K562 (cell line): ENCODE results near the gene EAF2. TPM values are rescaled to one million over a fixed set of nuclear protein-coding genes. Genes with fewer than 3 reads are reported as not detected.

Experiments used
- ATAC-seq: fragments of 200-7000 bp; cut with Tn5 transposase; 3 replicates; pipeline ENCODE4 v1.9.1; 2020; ENCODE audit warnings: moderate library complexity
- BruUV-seq: library from RNA; stranded (reverse); fragments of 400-500 nt; replicated peaks from 2 replicates; lab custom pipeline; 2021; lab: Mats Ljungman, UMichigan
- CTCF ChIA-PET: fragments of 300-600 bp; formaldehyde crosslinking; extraction: SDS; loops from one replicate; lab custom pipeline; 2021; ENCODE audit warnings: low intra/inter-chr PET ratio; lab: Yijun Ruan, JAX
- POLR2A ChIA-PET: fragments of 300-600, 350-650 bp; sonication (Branson Sonifier 250); formaldehyde crosslinking; extraction: SDS; loops from one replicate; lab custom pipeline; 2021; ENCODE audit warnings: antibody characterized with exemption, inconsistent platforms; lab: Yijun Ruan, JAX
- DNase-seq, 4 experiments: peaks; one replicate each; pipeline versions ENCODE4 v3.0.0 to v3.0.0-alpha.2; 2011 to 2018; ENCODE audit warnings: low spot score in 3 of 4, mixed read lengths in 3 of 4; ENCODE audit errors: extremely low read depth in 1 of 4
- FAIRE-seq: peaks from 2 replicates; lab custom pipeline; 2011; peaks lifted over from hg19 to GRCh38; lab: Jason Lieb, UNC
- H2AFZ ChIP-seq: 2 replicates; pipeline ENCODE4 v1.6.0; 2011; ENCODE audit warnings: low read depth, low read length, control low read depth, inconsistent platforms
- H3K27ac ChIP-seq: fragments of 200-600 bp; 3 replicates; pipeline ENCODE4 v1.8.0; 2011; ENCODE audit warnings: low read depth, mild to moderate bottlenecking, control low read depth, inconsistent platforms, low read length, moderate library complexity, mixed read lengths; ENCODE audit errors: extremely low read depth
- H3K27me3 ChIP-seq, 2 experiments: fragments of 300-600 bp in 1 of 2; 2 replicates in 1 of 2; 3 replicates in 1 of 2; pipeline versions ENCODE4 v1.6.0 to v1.8.0; 2011; ENCODE audit warnings: inconsistent platforms in 2 of 2, low read length in 2 of 2, mild to moderate bottlenecking in 1 of 2, mixed read lengths in 1 of 2, moderate library complexity in 1 of 2; ENCODE audit not compliant: control insufficient read depth in 2 of 2, insufficient read depth in 2 of 2
- H3K36me3 ChIP-seq: fragments of 300-600 bp; 3 replicates; pipeline ENCODE4 v1.8.0; 2011; ENCODE audit warnings: mild to moderate bottlenecking, low read length, inconsistent platforms; ENCODE audit not compliant: control insufficient read depth, insufficient read depth
- H3K4me1 ChIP-seq, 2 experiments: fragments of 200-600 bp in 1 of 2; replicated peaks in 1 of 2; 2 replicates in 1 of 2; 3 replicates in 1 of 2; pipeline versions ENCODE4 v1.5.1 to v1.8.0; 2011; ENCODE audit warnings: inconsistent platforms in 2 of 2, low read length in 2 of 2, mild to moderate bottlenecking in 1 of 2, mixed read lengths in 1 of 2, moderate library complexity in 1 of 2; ENCODE audit not compliant: control insufficient read depth in 2 of 2, insufficient read depth in 2 of 2
- H3K4me2 ChIP-seq: 2 replicates; pipeline ENCODE4 v1.6.1; 2011; ENCODE audit warnings: low read length, control low read depth, inconsistent platforms, mixed read lengths; ENCODE audit not compliant: insufficient read depth
- H3K4me3 ChIP-seq: fragments of 200-600 bp; sonication (generic), shearing (Covaris generic); 2 replicates; pipeline ENCODE4 v1.5.1; 2016; ENCODE audit warnings: control low read depth, inconsistent platforms
- H3K79me2 ChIP-seq: fragments of 200-600 bp; 3 replicates; pipeline ENCODE4 v1.8.0; 2011; ENCODE audit warnings: low read length, inconsistent platforms; ENCODE audit not compliant: control insufficient read depth, insufficient read depth
- H3K9ac ChIP-seq, 2 experiments: 2 replicates each; pipeline versions ENCODE4 v1.6.0 to v1.6.1; 2011; ENCODE audit warnings: low read depth in 2 of 2, low read length in 2 of 2, control low read depth in 1 of 2, inconsistent platforms in 1 of 2, mild to moderate bottlenecking in 1 of 2, mixed read lengths in 1 of 2; ENCODE audit not compliant: insufficient read depth in 1 of 2
- H3K9me1 ChIP-seq: one replicate; pipeline ENCODE4 v1.6.0; 2011; ENCODE audit warnings: inconsistent platforms, mild to moderate bottlenecking, low read length, moderate library complexity; ENCODE audit not compliant: control insufficient read depth, insufficient read depth
- H3K9me3 ChIP-seq: replicated peaks from 2 replicates; pipeline ENCODE4 v1.5.1; 2011; ENCODE audit warnings: low read depth, low read length, inconsistent platforms; ENCODE audit not compliant: control insufficient read depth, insufficient read depth
- H4K20me1 ChIP-seq: replicated peaks from 2 replicates; pipeline ENCODE4 v1.6.1; 2011; ENCODE audit warnings: low read length, inconsistent platforms, mixed read lengths; ENCODE audit not compliant: control insufficient read depth, insufficient read depth
- ARID3B ChIP-seq: fragments of 250-450 bp; sonication (Bioruptor Pico); IDR thresholded peaks from 2 replicates; pipeline ENCODE4 v1.4.0; 2020; ENCODE audit warnings: borderline replicate concordance
- CBX8 ChIP-seq: fragments of 200-600 bp; sonication (generic); IDR thresholded peaks from 2 replicates; pipeline ENCODE4 v1.6.1; 2012; ENCODE audit warnings: borderline replicate concordance, mixed run types, low read depth, mild to moderate bottlenecking, moderate library complexity, mixed read lengths, low read length, control low read depth, inconsistent platforms; ENCODE audit not compliant: poor library complexity, severe bottlenecking; ENCODE audit errors: extremely low read depth
- CC2D1A ChIP-seq: fragments of 450-650 bp; IDR thresholded peaks from 2 replicates; pipeline ENCODE4 v1.6.1; 2017; ENCODE audit warnings: mild to moderate bottlenecking
- GTF3C2 ChIP-seq: IDR thresholded peaks from 3 replicates; pipeline ENCODE4 v1.6.1; 2011; ENCODE audit warnings: borderline replicate concordance, mild to moderate bottlenecking, moderate library complexity; ENCODE audit not compliant: insufficient read length; ENCODE audit errors: extremely low read depth
- HCFC1 ChIP-seq: IDR thresholded peaks from 2 replicates; pipeline ENCODE4 v1.6.1; 2012; ENCODE audit warnings: low read depth, low read length, improper control_type of control experiment
- KAT7 ChIP-seq: sonication (generic); formaldehyde crosslinking; IDR thresholded peaks from 2 replicates; pipeline ENCODE4 v1.8.0; 2022; ENCODE audit warnings: missing genetic modification reagents, mild to moderate bottlenecking, borderline replicate concordance
- MYNN ChIP-seq, 2 experiments: sonication (generic); formaldehyde crosslinking in 1 of 2; IDR thresholded peaks; 2 replicates each; pipeline versions ENCODE4 v1.5.0 to v1.6.1; 2016 to 2020; ENCODE audit warnings: antibody characterized with exemption in 1 of 2, missing genetic modification reagents in 1 of 2
- NFYB ChIP-seq: IDR thresholded peaks from 2 replicates; pipeline ENCODE4 v1.6.1; 2011; ENCODE audit warnings: mild to moderate bottlenecking, moderate library complexity; ENCODE audit not compliant: insufficient read length; ENCODE audit errors: extremely low read depth
- NONO ChIP-seq, 2 experiments: fragments of 200-400 bp in 1 of 2; fragments of 450-650 bp in 1 of 2; formaldehyde crosslinking in 1 of 2; IDR thresholded peaks; 2 replicates each; pipeline ENCODE4 v1.6.1; 2017; ENCODE audit warnings: low read depth in 2 of 2, mild to moderate bottlenecking in 2 of 2, moderate library complexity in 2 of 2, low read length in 1 of 2
- NR4A1 ChIP-seq, 2 experiments: fragments of 250-450 bp in 1 of 2; fragments of 450-650 bp in 1 of 2; sonication (Bioruptor Pico) in 1 of 2; IDR thresholded peaks; 2 replicates each; pipeline versions ENCODE4 v1.4.0 to v1.6.1; 2016 to 2020; ENCODE audit warnings: mild to moderate bottlenecking in 2 of 2, missing compliant biosample characterization in 1 of 2, missing genetic modification characterization in 1 of 2, moderate library complexity in 1 of 2
- SRSF3 ChIP-seq: fragments of 200-400 bp; formaldehyde crosslinking; IDR thresholded peaks from 2 replicates; pipeline ENCODE4 v1.6.1; 2016; ENCODE audit warnings: mild to moderate bottlenecking, low read length, moderate library complexity; ENCODE audit not compliant: insufficient read depth
- XRCC5 ChIP-seq: fragments of 200-400 bp; formaldehyde crosslinking; IDR thresholded peaks from 2 replicates; pipeline ENCODE4 v1.6.1; 2017; ENCODE audit warnings: low read depth, mild to moderate bottlenecking, low read length
- ZC3H4 ChIP-seq: sonication (generic); formaldehyde crosslinking; IDR thresholded peaks from 2 replicates; pipeline ENCODE4 v1.9.0; 2021; ENCODE audit warnings: missing genetic modification reagents, borderline replicate concordance
- ZNF165 ChIP-seq: fragments of 250-450 bp; sonication (Bioruptor Pico); IDR thresholded peaks from 2 replicates; pipeline ENCODE4 v1.4.0; 2020; ENCODE audit warnings: borderline replicate concordance
- ZNF277 ChIP-seq: fragments of 250-450 bp; sonication (Bioruptor Pico); IDR thresholded peaks from 2 replicates; pipeline ENCODE4 v1.8.0; 2022; ENCODE audit warnings: inconsistent platforms, mild to moderate bottlenecking, moderate library complexity, borderline replicate concordance
- ZNF282 ChIP-seq: sonication (generic); formaldehyde crosslinking; IDR thresholded peaks from 2 replicates; pipeline ENCODE4 v1.8.1; 2023; ENCODE audit warnings: missing genetic modification reagents
- WGBS: fragments of 100-300 bp; shearing (Covaris generic); methylation state at CpG from one replicate; pipeline ENCODE4 v1.1.6; 2016; ENCODE audit warnings: low coverage, mixed read lengths; ENCODE audit not compliant: insufficient coverage; ENCODE audit errors: missing lambda C conversion rate; 5-methylcytosine and 5-hydroxymethylcytosine counted together
- in situ Hi-C: fragments of 300-500 bp; cut with MboI; formaldehyde crosslinking; loops from 4 replicates; pipeline ENCODE4 v1.15.0; 2018; ENCODE audit warnings: inconsistent platforms, mixed read lengths
- intact Hi-C: fragments of 100-400 bp; cut with micrococcal nuclease; formaldehyde crosslinking; loops from 2 replicates; pipeline ENCODE4 v1.14.2; 2022
- polyA plus RNA-seq, 8 experiments: library from polyadenylated mRNA; depleted of rRNA in 4 of 8; stranded (reverse) in 5 of 8; unstranded in 3 of 8; fragments of >200 nt; fragmentation: Nextera tagmentation in 2 of 8; fragmentation: Illumina TruSeq in 1 of 8; extraction: Ambion mirVana in 2 of 8; extraction: Trizol in 1 of 8; gene quantifications; 2 replicates each; pipeline versions ENCODE4 v1.2.1 to v1.2.3, GENCODE V29; 2011 to 2014; ENCODE audit warnings: inconsistent platforms in 1 of 8, missing spikeins in 1 of 8
- total RNA-seq, 7 experiments: library from RNA; depleted of rRNA in 6 of 7; stranded (reverse); fragments of >200 nt in 6 of 7; fragmentation: Illumina TruSeq in 2 of 7; extraction: Trizol in 2 of 7; gene quantifications; 2 replicates each; pipeline versions ENCODE4 v1.2.1 to v1.2.3, GENCODE V29; 2011 to 2021; ENCODE audit warnings: low replicate concordance in 1 of 7

Gene EAF2
- total and polyA plus RNA-seq, 9 of the 15 experiments (the other 6 are each of a cell fraction or from before 2014, with no cell fraction given) = 3.8 to 17.3 (median 6.9) TPM

- Histone ChIP-seq H3K4me3 (no peak overlapping the region), H3K27ac (no peak overlapping the region), H3K4me2 (no peak overlapping the region), H3K9me3 (no peaks in the 10 kb centered on the region), H3K9ac (no peak overlapping the region), H3K9me1 (no peaks in the 10 kb centered on the region), H3K4me1 (no peaks in the 10 kb centered on the region), H2AFZ (no peak overlapping the region), H3K79me2 (no peaks in the 10 kb centered on the region), H3K36me3 (no peaks in the 10 kb centered on the region), H3K27me3 (no peaks in the 10 kb centered on the region), H4K20me1 (no peaks in the 10 kb centered on the region)
- FAIRE-seq (no peak), DNase-seq (no peak), ATAC-seq (no peak)
- in situ Hi-C loops (no loop called here), intact Hi-C loops (no loop called here)
- no TSS peak for BruUV-seq
- ChIA-PET POLR2A (no interaction called here), CTCF (no interaction called here)
- 4% methylated on average over 2 of the region's 3 CpGs for WGBS
- TF ChIP-seq ARID3B = no peak
- TF ChIP-seq XRCC5 = no peak
- no peak for TF ChIP-seq CBX8
- no peak for TF ChIP-seq NONO (IDR thresholded peaks at IDR 0.05; ENCODE audit: low read depth in 2 of 2, low read length in 1 of 2)
- no peak for TF ChIP-seq NR4A1 (CRISPR knock-in tag; IDR thresholded peaks at IDR 0.05)
- TF ChIP-seq NR4A1 (tag; IDR thresholded peaks at IDR 0.05) = no peak
- no peak for TF ChIP-seq ZC3H4 (CRISPR knock-in tag)
- no peak for TF ChIP-seq KAT7 (CRISPR knock-in tag)
- TF ChIP-seq CC2D1A = no peak
- no peak for TF ChIP-seq NFYB
- no peak for TF ChIP-seq SRSF3
- TF ChIP-seq ZNF282 (CRISPR knock-in tag) = no peak
- no peak for TF ChIP-seq HCFC1
- no peak for TF ChIP-seq MYNN (IDR thresholded peaks at IDR 0.05)
- no peak for TF ChIP-seq MYNN (CRISPR knock-in tag; IDR thresholded peaks at IDR 0.05)
- no peak for TF ChIP-seq ZNF277
- TF ChIP-seq GTF3C2 = no peak
- no peak for TF ChIP-seq ZNF165 (CRISPR knock-in tag)
Observed at GRCh38 chr3:121897296-121897695, 62.3 kb downstream of the EAF2 start.
